DOHH2 (cell line): Measurements from ENCODE around the gene TMEM86A.

Experiments
- H3F3A ChIP-seq: fragments of 200-600 bp; sonication (generic), shearing (Covaris generic); 2 replicates; pipeline ENCODE4 v1.6.0; 2016; ENCODE audit warnings: antibody characterized with exemption, mild to moderate bottlenecking; ENCODE audit not compliant: control insufficient read depth, insufficient read depth
- H3K27ac ChIP-seq: fragments of 200-600 bp; sonication (generic); 2 replicates; pipeline ENCODE4 v1.5.1; 2014; ENCODE audit warnings: low read depth, mild to moderate bottlenecking, low read length, moderate library complexity
- H3K27me3 ChIP-seq: fragments of 200-600 bp; sonication (generic); 2 replicates; pipeline ENCODE4 v1.6.1; 2014; ENCODE audit warnings: mild to moderate bottlenecking, low read length, mixed read lengths; ENCODE audit not compliant: control insufficient read depth
- H3K36me3 ChIP-seq: fragments of 200-600 bp; sonication (generic); 2 replicates; pipeline ENCODE4 v1.6.1; 2014; ENCODE audit warnings: mild to moderate bottlenecking, low read length, moderate library complexity, mixed read lengths; ENCODE audit not compliant: control insufficient read depth
- H3K4me1 ChIP-seq: fragments of 200-600 bp; sonication (generic); 2 replicates; pipeline ENCODE4 v1.6.1; 2014; ENCODE audit warnings: mild to moderate bottlenecking, low read length, mixed read lengths; ENCODE audit not compliant: control insufficient read depth
- H3K4me2 ChIP-seq: fragments of 200-600 bp; sonication (generic); 2 replicates; pipeline ENCODE4 v1.6.0; 2014; ENCODE audit warnings: mild to moderate bottlenecking, low read length, moderate library complexity
- H3K4me3 ChIP-seq: fragments of 200-600 bp; sonication (generic); 2 replicates; pipeline ENCODE4 v1.5.1; 2014; ENCODE audit warnings: mild to moderate bottlenecking, low read length, mixed read lengths
- H3K79me2 ChIP-seq: fragments of 200-600 bp; sonication (generic); 2 replicates; pipeline ENCODE4 v1.6.1; 2014; ENCODE audit warnings: mild to moderate bottlenecking, low read length, mixed read lengths; ENCODE audit not compliant: control insufficient read depth
- H3K9me2 ChIP-seq: fragments of 200-600 bp; sonication (generic); replicated peaks from 2 replicates; pipeline ENCODE4 v1.6.1; 2014; ENCODE audit warnings: mild to moderate bottlenecking, low read length, mixed read lengths; ENCODE audit not compliant: control insufficient read depth
- H3K9me3 ChIP-seq: fragments of 200-600 bp; sonication (generic); 2 replicates; pipeline ENCODE4 v1.6.1; 2014; ENCODE audit warnings: antibody characterized with exemption, low read length, mixed read lengths; ENCODE audit not compliant: control insufficient read depth, insufficient read depth
- H4K20me1 ChIP-seq: fragments of 200-600 bp; sonication (generic); 2 replicates; pipeline ENCODE4 v1.6.0; 2014; ENCODE audit warnings: low read depth, mild to moderate bottlenecking, antibody characterized with exemption, low read length, moderate library complexity; ENCODE audit not compliant: control insufficient read depth, insufficient read depth
- EZH2phosphoT487 ChIP-seq: fragments of 200-600 bp; sonication (generic); IDR thresholded peaks from 2 replicates; pipeline ENCODE4 v1.6.1; 2017; ENCODE audit warnings: borderline replicate concordance, mild to moderate bottlenecking, antibody characterized with exemption, low read length, moderate library complexity, mixed read lengths
- TF ChIP-seq, protein P1 (sequence below): fragments of 200-600 bp; sonication (generic); IDR thresholded peaks from one replicate; pipeline ENCODE4 v1.5.1; 2014; ENCODE audit warnings: antibody characterized with exemption, mild to moderate bottlenecking, low read depth, low read length; ENCODE audit not compliant: poor library complexity, severe bottlenecking

Gene TMEM86A

DNA sequence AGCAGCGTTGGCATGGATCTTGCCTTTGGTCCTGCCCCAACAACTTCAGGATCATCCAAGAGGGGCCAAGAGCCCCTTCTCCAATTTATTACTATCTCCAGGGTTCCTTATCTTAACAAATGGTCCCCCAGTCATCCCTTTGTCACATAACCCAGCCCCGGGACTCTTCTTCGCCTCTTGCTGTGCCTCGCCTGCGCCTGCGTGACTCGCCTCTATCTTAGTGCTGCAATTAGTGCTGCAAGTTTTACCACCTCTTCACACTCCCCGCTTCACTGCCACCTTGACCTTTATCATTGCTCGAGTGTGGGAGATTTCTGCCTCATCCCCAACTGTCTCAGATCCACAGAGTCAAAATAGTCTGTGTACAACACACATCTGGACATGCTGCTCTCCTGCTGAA lies 31.4 kb downstream of the TMEM86A start:
- Histone ChIP-seq H3K27me3 (no peaks in the 10 kb centered on the region), H3K79me2 (no peaks in the 10 kb centered on the region), H3K4me1 (peaks cover 14% of the 10 kb centered on the region), H3K4me2 (no peak overlapping the region), H3K36me3 (no peaks in the 10 kb centered on the region), H3K9me2 (no peaks in the 10 kb centered on the region), H3K27ac (no peak overlapping the region), H4K20me1 (no peaks in the 10 kb centered on the region), H3K9me3 (no peaks in the 10 kb centered on the region), H3K4me3 (no peak overlapping the region), H3F3A (no peaks in the 10 kb centered on the region)
- no peak for TF ChIP-seq EZH2phosphoT487
- TF ChIP-seq, protein P1, sequence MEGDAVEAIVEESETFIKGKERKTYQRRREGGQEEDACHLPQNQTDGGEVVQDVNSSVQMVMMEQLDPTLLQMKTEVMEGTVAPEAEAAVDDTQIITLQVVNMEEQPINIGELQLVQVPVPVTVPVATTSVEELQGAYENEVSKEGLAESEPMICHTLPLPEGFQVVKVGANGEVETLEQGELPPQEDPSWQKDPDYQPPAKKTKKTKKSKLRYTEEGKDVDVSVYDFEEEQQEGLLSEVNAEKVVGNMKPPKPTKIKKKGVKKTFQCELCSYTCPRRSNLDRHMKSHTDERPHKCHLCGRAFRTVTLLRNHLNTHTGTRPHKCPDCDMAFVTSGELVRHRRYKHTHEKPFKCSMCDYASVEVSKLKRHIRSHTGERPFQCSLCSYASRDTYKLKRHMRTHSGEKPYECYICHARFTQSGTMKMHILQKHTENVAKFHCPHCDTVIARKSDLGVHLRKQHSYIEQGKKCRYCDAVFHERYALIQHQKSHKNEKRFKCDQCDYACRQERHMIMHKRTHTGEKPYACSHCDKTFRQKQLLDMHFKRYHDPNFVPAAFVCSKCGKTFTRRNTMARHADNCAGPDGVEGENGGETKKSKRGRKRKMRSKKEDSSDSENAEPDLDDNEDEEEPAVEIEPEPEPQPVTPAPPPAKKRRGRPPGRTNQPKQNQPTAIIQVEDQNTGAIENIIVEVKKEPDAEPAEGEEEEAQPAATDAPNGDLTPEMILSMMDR = no peak

- H3K4me3 ChIP-seq = no peak overlapping the region
- H3K27me3 ChIP-seq = no peaks in the 10 kb centered on the region
- peaks cover 14% of the 10 kb centered on the region for H3K4me1 ChIP-seq
- H3K27ac ChIP-seq = no peak overlapping the region
- H3K4me2 ChIP-seq = peak overlapping the region; percentile 26
- no peaks in the 10 kb centered on the region for H4K20me1 ChIP-seq
- H3K36me3 ChIP-seq = no peaks in the 10 kb centered on the region
- H3F3A ChIP-seq = no peaks in the 10 kb centered on the region
- H3K9me2 ChIP-seq = no peaks in the 10 kb centered on the region
- TF ChIP-seq, protein P1 = no peak
- no peak for TF ChIP-seq EZH2phosphoT487
- H3K79me2 ChIP-seq = no peaks in the 10 kb centered on the region
- no peaks in the 10 kb centered on the region for H3K9me3 ChIP-seq
Observed at GRCh38 chr11:18731441-18731840, 32.9 kb downstream of the TMEM86A start.

- Histone ChIP-seq H3K4me2 (peak overlapping the region; percentile 26), H3K27ac (no peak overlapping the region), H3K36me3 (no peaks in the 10 kb centered on the region), H3F3A (no peaks in the 10 kb centered on the region), H3K4me3 (no peak overlapping the region), H3K9me2 (no peaks in the 10 kb centered on the region), H3K27me3 (no peaks in the 10 kb centered on the region), H3K79me2 (no peaks in the 10 kb centered on the region), H3K4me1 (peaks cover 14% of the 10 kb centered on the region), H3K9me3 (no peaks in the 10 kb centered on the region), H4K20me1 (no peaks in the 10 kb centered on the region)
- TF ChIP-seq EZH2phosphoT487 = no peak
- TF ChIP-seq, protein P1 = peak; percentile 99
Observed at GRCh38 chr11:18731949-18732821, 33.6 kb downstream of the TMEM86A start.
